Coronary artery (tissue), 2 donors: ENCODE results near the gene DGUOK.
"Not testable (repeated sequence)": the region's sequence is repeated elsewhere in the genome, so short reads cannot be mapped to it uniquely, and the experiment has no call there.

ENCODE experiments used
- DNase-seq: peaks from one replicate; pipeline ENCODE4 v3.0.0-alpha.2; 2017; ENCODE audit warnings: low spot score
- H3K27ac ChIP-seq, 2 donors: fragments of 200-600 bp; sonication (generic); one replicate each; pipeline ENCODE4 v1.5.1; 2016 to 2019
- H3K4me3 ChIP-seq: fragments of 200-600 bp; sonication (generic); 2 replicates; pipeline ENCODE4 v1.5.1; 2016; ENCODE audit warnings: mild to moderate bottlenecking, moderate library complexity
- TF ChIP-seq, protein P1 (sequence below): fragments of 200-600 bp; sonication (generic); IDR thresholded peaks from one replicate; pipeline ENCODE4 v1.5.1; 2019; ENCODE audit warnings: antibody characterized with exemption

Gene DGUOK

GRCh38 chr2:73939419-73939818, 12.7 kb downstream of the DGUOK start:
- TF ChIP-seq, protein P1, sequence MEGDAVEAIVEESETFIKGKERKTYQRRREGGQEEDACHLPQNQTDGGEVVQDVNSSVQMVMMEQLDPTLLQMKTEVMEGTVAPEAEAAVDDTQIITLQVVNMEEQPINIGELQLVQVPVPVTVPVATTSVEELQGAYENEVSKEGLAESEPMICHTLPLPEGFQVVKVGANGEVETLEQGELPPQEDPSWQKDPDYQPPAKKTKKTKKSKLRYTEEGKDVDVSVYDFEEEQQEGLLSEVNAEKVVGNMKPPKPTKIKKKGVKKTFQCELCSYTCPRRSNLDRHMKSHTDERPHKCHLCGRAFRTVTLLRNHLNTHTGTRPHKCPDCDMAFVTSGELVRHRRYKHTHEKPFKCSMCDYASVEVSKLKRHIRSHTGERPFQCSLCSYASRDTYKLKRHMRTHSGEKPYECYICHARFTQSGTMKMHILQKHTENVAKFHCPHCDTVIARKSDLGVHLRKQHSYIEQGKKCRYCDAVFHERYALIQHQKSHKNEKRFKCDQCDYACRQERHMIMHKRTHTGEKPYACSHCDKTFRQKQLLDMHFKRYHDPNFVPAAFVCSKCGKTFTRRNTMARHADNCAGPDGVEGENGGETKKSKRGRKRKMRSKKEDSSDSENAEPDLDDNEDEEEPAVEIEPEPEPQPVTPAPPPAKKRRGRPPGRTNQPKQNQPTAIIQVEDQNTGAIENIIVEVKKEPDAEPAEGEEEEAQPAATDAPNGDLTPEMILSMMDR: no peak
- Histone ChIP-seq H3K4me3 (no peak overlapping the region), H3K27ac (no peak overlapping the region)

GRCh38 chr2:73940066-73940465, 13.4 kb downstream of the DGUOK start:
- not testable (repeated sequence) for DNase-seq, H3K27ac ChIP-seq, H3K4me3 ChIP-seq

More at GRCh38 chr2:73939419-73939818, 12.7 kb downstream of the DGUOK start:
- no peak for DNase-seq

DNA sequence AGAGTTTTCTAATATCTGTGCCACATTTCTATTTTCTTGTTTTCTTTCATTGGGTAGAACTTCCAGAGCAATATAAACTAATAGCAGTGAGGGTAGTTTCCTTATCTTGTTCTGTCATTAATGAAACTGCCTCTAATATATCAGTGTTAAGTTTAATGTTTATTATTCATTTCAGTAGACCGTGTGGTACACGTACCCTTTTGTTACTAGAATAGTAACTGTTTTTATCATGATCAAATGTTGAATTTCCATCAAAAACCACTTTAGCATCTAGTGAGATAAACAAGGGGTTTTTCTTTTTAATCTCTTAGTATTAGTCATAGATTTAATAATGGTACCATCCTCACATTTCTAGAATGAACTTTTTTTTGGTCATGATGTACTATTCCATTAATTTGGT, 16.0 kb downstream of the DGUOK start:
- no peak overlapping the region for H3K4me3 ChIP-seq
- H3K27ac ChIP-seq: no peak overlapping the region
- TF ChIP-seq, protein P1: no peak
- DNase-seq: no peak

GRCh38 chr2:73944714-73945113, 18.0 kb downstream of the DGUOK start:
- no peak for DNase-seq
- TF ChIP-seq, protein P1: no peak
- no peak overlapping the region for H3K27ac ChIP-seq
- no peak overlapping the region for H3K4me3 ChIP-seq

DNA sequence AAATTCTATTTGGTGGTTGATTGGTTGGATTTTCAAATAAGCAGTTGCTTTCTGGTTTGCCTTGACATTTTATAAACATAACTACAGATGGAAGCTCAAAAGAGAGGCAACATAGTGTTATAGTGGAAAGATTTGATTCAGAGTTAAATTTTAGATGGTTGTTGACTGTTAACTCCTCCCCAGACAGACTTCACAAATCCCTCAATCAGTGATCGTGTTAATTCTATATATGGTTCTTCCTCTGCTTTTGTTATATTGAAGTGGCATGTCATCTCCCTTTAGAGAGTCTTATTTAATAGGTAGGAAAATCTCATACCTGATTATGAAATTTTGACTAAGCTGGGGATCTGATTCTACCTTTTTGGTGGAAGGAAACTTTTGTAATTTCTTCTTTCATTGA, 19.5 kb downstream of the DGUOK start:
- H3K4me3 ChIP-seq: no peak overlapping the region
- no peak overlapping the region for H3K27ac ChIP-seq
- TF ChIP-seq, protein P1: no peak

DNA sequence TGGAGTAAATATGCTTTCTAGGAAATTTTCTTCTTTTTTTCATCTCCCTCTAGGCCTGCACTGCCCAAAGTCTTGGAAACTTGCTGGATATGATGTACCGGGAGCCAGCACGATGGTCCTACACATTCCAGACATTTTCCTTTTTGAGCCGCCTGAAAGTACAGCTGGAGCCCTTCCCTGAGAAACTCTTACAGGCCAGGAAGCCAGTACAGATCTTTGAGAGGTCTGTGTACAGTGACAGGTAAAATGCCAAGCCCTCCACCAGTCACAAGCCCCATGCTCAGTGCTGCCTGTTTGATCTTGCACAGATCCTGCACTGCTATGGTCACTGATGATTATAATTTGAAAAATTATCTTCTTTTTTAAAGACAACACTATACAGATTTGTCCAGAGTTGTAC, 20.0 kb downstream of the DGUOK start:
- TF ChIP-seq, protein P1: no peak
- DNase-seq: no peak
- Histone ChIP-seq H3K27ac (no peak overlapping the region), H3K4me3 (no peak overlapping the region)

More for the DNA sequence above, 19.5 kb downstream of the DGUOK start:
- DNase-seq: no peak

DNA sequence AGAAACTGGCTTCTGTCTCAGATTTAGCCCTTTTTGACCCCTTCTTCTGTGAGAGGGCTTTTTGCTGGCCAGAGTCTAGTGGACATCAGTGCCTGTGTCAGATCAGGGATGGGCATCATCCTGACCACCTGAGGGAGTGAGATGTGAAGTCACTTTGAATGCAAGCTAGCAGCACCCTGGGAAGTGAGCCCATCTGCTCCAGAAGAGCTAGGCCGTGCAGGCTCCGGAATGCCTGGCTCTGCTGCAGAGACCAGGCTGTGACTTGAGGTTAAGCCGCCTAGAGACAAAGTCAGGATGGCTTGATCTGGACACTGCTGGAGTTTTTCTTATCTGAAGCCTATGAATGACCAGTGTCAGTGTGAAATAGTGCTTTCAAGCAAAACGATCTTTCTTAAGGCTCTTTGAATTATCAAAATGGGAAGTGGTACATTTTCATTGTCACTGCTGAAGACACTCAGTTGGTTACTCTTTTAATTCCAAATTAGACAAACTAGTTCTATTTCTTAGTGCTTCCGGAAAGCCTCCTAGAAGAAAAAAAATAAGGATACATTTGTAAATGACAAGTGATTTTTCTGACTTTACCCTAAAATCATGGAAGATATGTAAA, 20.8 kb downstream of the DGUOK start:
- no peak overlapping the region for H3K27ac ChIP-seq
- no peak overlapping the region for H3K4me3 ChIP-seq
- TF ChIP-seq, protein P1: no peak
- DNase-seq: no peak
